Measurements from ENCODE around the gene MVB12B.

DNA sequence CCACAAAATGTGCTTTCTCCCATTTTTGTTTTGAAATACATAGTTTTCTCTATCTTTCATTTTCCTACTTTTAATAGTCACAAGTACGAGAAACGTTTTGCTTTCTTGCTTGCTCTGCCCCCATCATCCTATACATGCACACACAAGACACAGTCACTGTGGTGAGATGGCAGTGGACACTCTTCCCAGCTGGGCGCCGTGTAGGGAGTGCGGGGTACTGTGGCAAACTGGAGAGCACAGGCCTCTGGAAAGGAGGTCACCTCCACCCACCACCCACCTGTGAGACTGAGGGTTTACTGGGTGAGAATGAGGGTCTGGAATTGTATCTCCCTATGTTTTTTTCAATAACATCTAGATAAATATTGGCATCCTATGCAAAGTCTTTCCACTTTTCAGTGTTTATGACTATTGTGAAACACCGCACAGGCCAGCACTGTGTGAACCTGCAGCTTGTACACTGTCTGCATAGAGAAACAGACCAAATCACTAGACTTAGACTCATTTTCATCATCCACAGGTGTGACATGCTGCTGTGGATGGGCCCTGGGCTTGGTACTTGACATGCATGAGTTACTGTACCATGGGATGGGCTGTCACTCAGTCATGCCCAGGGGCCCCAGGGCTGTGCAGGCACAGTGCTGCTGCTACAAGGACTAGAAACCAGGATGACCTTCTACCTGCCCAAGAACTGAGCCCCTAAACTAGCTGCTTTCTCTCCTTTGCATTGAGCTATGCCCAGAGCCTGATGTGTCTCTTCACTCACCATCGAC, 169.0 kb downstream of the MVB12B start:
- TF ChIP-seq ATF3 (IDR thresholded peaks at IDR 0.05) = no peak
- TF ChIP-seq EZH2phosphoT487 (IDR thresholded peaks at IDR 0.05; ENCODE audit: borderline replicate concordance) = no peak
- no peak for TF ChIP-seq POLR2A (IDR thresholded peaks at IDR 0.05; ENCODE audit: borderline replicate concordance, extremely low read depth, insufficient read depth, insufficient read length)
- no peak for TF ChIP-seq MAX (IDR thresholded peaks at IDR 0.05)
- no peak for TF ChIP-seq JUND (IDR thresholded peaks at IDR 0.05)
- TF ChIP-seq POLR2AphosphoS5 (IDR thresholded peaks at IDR 0.05; ENCODE audit: low read depth, low read length) = no peak
- no peak for TF ChIP-seq CEBPB (IDR thresholded peaks at IDR 0.05; ENCODE audit: low read depth)
- TF ChIP-seq, protein P1, sequence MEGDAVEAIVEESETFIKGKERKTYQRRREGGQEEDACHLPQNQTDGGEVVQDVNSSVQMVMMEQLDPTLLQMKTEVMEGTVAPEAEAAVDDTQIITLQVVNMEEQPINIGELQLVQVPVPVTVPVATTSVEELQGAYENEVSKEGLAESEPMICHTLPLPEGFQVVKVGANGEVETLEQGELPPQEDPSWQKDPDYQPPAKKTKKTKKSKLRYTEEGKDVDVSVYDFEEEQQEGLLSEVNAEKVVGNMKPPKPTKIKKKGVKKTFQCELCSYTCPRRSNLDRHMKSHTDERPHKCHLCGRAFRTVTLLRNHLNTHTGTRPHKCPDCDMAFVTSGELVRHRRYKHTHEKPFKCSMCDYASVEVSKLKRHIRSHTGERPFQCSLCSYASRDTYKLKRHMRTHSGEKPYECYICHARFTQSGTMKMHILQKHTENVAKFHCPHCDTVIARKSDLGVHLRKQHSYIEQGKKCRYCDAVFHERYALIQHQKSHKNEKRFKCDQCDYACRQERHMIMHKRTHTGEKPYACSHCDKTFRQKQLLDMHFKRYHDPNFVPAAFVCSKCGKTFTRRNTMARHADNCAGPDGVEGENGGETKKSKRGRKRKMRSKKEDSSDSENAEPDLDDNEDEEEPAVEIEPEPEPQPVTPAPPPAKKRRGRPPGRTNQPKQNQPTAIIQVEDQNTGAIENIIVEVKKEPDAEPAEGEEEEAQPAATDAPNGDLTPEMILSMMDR (IDR thresholded peaks at IDR 0.05 in 2 of 3, conservative IDR thresholded peaks at IDR 0.05 in 1 of 3; ENCODE audit: borderline replicate concordance in 1 of 3, insufficient read depth in 1 of 3, low read depth in 2 of 3, low read length in 2 of 3) = no peak
- TF ChIP-seq RAD21 (IDR thresholded peaks at IDR 0.05; ENCODE audit: low read depth) = no peak
- TF ChIP-seq YY1 (IDR thresholded peaks at IDR 0.05; ENCODE audit: extremely low read depth, insufficient replicate concordance, low read depth, low read length) = no peak

Measured in HCT116 (cell line).